ENCODE data around the gene STX4. TPM values are rescaled to one million over a fixed set of nuclear protein-coding genes. Genes with fewer than 3 reads are reported as not detected.

STX4 gene, protein sequence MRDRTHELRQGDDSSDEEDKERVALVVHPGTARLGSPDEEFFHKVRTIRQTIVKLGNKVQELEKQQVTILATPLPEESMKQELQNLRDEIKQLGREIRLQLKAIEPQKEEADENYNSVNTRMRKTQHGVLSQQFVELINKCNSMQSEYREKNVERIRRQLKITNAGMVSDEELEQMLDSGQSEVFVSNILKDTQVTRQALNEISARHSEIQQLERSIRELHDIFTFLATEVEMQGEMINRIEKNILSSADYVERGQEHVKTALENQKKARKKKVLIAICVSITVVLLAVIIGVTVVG
- polyA plus RNA-seq (2013, experiment 1 of 2) = 42.8 TPM
- 30.5 TPM for polyA plus RNA-seq (2013, experiment 2 of 2)

DNA sequence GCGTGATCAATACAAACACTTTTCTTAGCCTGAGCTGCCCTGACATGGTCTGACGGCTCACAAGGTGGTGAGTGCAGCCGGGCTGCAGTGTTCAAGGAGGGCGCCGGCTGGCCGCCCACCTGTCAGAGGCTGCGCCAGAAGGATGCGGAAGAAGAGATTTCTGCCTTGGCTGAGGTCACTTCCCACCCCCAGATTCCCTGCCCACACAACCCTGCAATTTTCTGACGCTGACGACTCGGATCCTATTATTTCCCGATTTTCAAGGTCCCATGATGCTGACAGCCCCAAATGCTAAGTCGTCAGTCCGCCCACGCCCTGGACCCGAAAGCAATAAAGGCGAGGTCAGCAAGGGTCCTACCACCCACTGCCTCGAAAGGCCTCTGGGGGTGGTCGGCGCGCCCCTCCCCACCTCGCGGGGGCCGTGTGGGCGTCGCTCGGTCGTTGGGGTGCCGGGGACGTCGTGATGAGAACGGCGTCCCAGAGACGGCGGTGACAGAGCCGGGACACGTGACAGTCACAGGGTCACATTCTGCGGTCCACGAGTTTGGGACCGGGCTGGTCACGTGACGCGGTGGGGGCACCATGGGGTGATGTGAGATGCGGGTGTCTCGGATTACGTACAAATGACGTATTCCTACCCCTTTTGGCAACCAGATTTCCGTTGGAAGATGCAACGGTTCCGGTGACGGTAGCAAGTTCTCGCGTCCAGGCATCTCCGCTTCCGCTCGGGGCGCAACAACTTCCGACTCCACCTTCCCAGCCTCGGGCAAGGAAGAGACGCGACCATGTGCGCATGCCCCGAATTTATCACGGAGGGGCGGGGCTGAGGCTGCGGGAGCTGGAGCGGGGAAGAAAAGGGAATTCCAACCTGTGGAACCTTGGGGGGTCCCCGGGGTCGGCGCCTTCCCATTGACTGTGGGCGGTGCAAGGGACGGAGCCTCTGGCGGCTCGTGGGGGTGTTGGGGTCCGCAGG is at the start of gene STX4:
Gene STX4, plus strand, starts transcription at position 823 of the 973 bp plus-strand sequence. CDS start 248 bp downstream, outside the sequence.
- peak within 1 kb of the TSS; percentile 99 for H3K4me3 ChIP-seq (ENCODE audit: extremely low read depth, insufficient read depth, low read length, poor library complexity, severe bottlenecking)
- peaks cover 23% of the 10 kb centered on the region for H3K36me3 ChIP-seq (ENCODE audit: control insufficient read depth, insufficient read depth, low read length)
- H3K9me3 ChIP-seq (ENCODE audit: control insufficient read depth, low read length) = no peaks in the 10 kb centered on the region
- WGBS, 2 experiments (ENCODE audit: insufficient coverage in 2 of 2) = 2 to 4% methylated on average over 55 to 72 of the region's 75 CpGs
- H3K27ac ChIP-seq (ENCODE audit: low read depth, low read length, severe bottlenecking) = peak within 1 kb of the TSS; percentile 83
- H3K4me1 ChIP-seq (ENCODE audit: control insufficient read depth, insufficient read depth, low read length, poor library complexity, severe bottlenecking) = peaks cover 10% of the 10 kb centered on the region

GRCh38 chr16:30983898-30984610 is 49.3 kb upstream of the STX4 start:
- Histone ChIP-seq H3K36me3 (ENCODE audit: control insufficient read depth, insufficient read depth, low read length) (peaks cover 52% of the 10 kb centered on the region), H3K4me3 (ENCODE audit: extremely low read depth, insufficient read depth, low read length, poor library complexity, severe bottlenecking) (no peak overlapping the region), H3K9me3 (ENCODE audit: control insufficient read depth, low read length) (no peaks in the 10 kb centered on the region), H3K4me1 (ENCODE audit: control insufficient read depth, insufficient read depth, low read length, poor library complexity, severe bottlenecking) (peaks cover 13% of the 10 kb centered on the region), H3K27ac (ENCODE audit: low read depth, low read length, severe bottlenecking) (no peak overlapping the region)
- WGBS, 2 experiments (ENCODE audit: insufficient coverage in 2 of 2) = 90 to 99% methylated on average over 11 to 13 of the region's 14 CpGs

DNA sequence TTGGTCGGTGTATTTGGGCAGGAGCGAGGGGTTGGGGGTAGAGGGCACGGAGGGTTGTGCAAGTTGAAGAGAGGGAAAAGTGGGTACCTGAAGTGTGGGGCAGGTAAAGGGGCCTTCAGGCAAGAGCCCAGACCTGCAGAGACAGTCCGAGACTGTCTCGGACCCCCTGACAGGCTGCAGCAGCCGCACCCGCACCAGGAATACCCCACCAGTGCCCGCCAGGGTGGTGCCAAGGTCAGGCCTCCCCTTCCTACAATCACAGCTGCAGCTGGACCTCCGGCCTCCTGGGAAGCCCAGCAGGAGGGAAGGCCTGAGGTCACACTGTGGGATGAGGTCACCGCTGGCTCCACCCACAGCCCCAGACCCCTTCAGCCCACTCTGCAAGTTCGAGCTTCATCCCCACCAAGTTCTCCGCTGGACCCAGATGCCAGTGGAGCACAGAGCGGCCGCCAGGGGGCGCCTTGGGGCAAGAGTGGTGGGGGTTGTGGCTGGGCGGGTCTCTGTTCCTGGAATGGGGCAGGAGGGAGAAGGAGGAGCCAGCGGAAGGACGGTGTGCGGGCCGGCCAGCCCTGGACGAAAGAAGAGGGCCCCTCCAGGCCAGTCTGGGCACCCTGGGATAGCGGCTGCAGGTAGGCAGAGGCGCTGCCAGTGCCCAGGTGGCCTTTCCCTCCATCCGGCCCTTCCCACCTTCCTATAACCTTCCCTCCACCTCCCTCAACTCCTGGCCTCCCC is 48.5 kb upstream of the STX4 start, which contains the start of gene HSD3B7:
Gene HSD3B7, plus strand, starts transcription at position 539 of the 732 bp plus-strand sequence. CDS start 452 bp downstream, outside the sequence.
- WGBS, 2 experiments (ENCODE audit: insufficient coverage in 2 of 2) = 42 to 47% methylated on average over 9 to 17 of the region's 24 CpGs
- Histone ChIP-seq H3K4me1 (ENCODE audit: control insufficient read depth, insufficient read depth, low read length, poor library complexity, severe bottlenecking) (peaks cover 13% of the 10 kb centered on the region), H3K27ac (ENCODE audit: low read depth, low read length, severe bottlenecking) (peak within 1 kb of the TSS; percentile 3), H3K36me3 (ENCODE audit: control insufficient read depth, insufficient read depth, low read length) (peaks cover 45% of the 10 kb centered on the region), H3K9me3 (ENCODE audit: control insufficient read depth, low read length) (no peaks in the 10 kb centered on the region), H3K4me3 (ENCODE audit: extremely low read depth, insufficient read depth, low read length, poor library complexity, severe bottlenecking) (no peak within 1 kb of the TSS)

GRCh38 chr16:30985401-30986128 is 47.8 kb upstream of the STX4 start:
- H3K4me1 ChIP-seq (ENCODE audit: control insufficient read depth, insufficient read depth, low read length, poor library complexity, severe bottlenecking) = peaks cover 13% of the 10 kb centered on the region
- H3K9me3 ChIP-seq (ENCODE audit: control insufficient read depth, low read length) = no peaks in the 10 kb centered on the region
- WGBS, 2 experiments (ENCODE audit: insufficient coverage in 2 of 2) = 89 to 91% methylated on average over 15 to 18 of the region's 20 CpGs
- no peak overlapping the region for H3K27ac ChIP-seq (ENCODE audit: low read depth, low read length, severe bottlenecking)
- peaks cover 38% of the 10 kb centered on the region for H3K36me3 ChIP-seq (ENCODE audit: control insufficient read depth, insufficient read depth, low read length)
- H3K4me3 ChIP-seq (ENCODE audit: extremely low read depth, insufficient read depth, low read length, poor library complexity, severe bottlenecking) = no peak overlapping the region

- Histone ChIP-seq H3K36me3 (ENCODE audit: control insufficient read depth, insufficient read depth, low read length) (peaks cover 31% of the 10 kb centered on the region), H3K27ac (ENCODE audit: low read depth, low read length, severe bottlenecking) (no peak overlapping the region), H3K4me3 (ENCODE audit: extremely low read depth, insufficient read depth, low read length, poor library complexity, severe bottlenecking) (no peak overlapping the region), H3K4me1 (ENCODE audit: control insufficient read depth, insufficient read depth, low read length, poor library complexity, severe bottlenecking) (peaks cover 13% of the 10 kb centered on the region), H3K9me3 (ENCODE audit: control insufficient read depth, low read length) (no peaks in the 10 kb centered on the region)
- 91 to 95% methylated on average over 18 to 27 of the region's 29 CpGs for WGBS, 2 experiments (ENCODE audit: insufficient coverage in 2 of 2)
Observed at GRCh38 chr16:30986129-30986991, 47.0 kb upstream of the STX4 start.

- WGBS, 2 experiments (ENCODE audit: insufficient coverage in 2 of 2) = 96 to 97% methylated on average over 27 to 30 of the region's 30 CpGs
- Histone ChIP-seq H3K4me1 (ENCODE audit: control insufficient read depth, insufficient read depth, low read length, poor library complexity, severe bottlenecking) (peaks cover 17% of the 10 kb centered on the region), H3K9me3 (ENCODE audit: control insufficient read depth, low read length) (no peaks in the 10 kb centered on the region)
Observed at GRCh38 chr16:30987581-30988190, 45.7 kb upstream of the STX4 start.

GRCh38 chr16:30989469-30990047 is 43.8 kb upstream of the STX4 start:
- Histone ChIP-seq H3K27ac (ENCODE audit: low read depth, low read length, severe bottlenecking) (no peak overlapping the region), H3K36me3 (ENCODE audit: control insufficient read depth, insufficient read depth, low read length) (peaks cover 8% of the 10 kb centered on the region), H3K4me3 (ENCODE audit: extremely low read depth, insufficient read depth, low read length, poor library complexity, severe bottlenecking) (no peak overlapping the region), H3K4me1 (ENCODE audit: control insufficient read depth, insufficient read depth, low read length, poor library complexity, severe bottlenecking) (peaks cover 13% of the 10 kb centered on the region), H3K9me3 (ENCODE audit: control insufficient read depth, low read length) (no peaks in the 10 kb centered on the region)
- WGBS, 2 experiments (ENCODE audit: insufficient coverage in 2 of 2) = 96% methylated on average over 21 to 23 of the region's 23 CpGs

More at GRCh38 chr16:30987581-30988190, 45.7 kb upstream of the STX4 start:
- Histone ChIP-seq H3K27ac (ENCODE audit: low read depth, low read length, severe bottlenecking) (no peak overlapping the region), H3K36me3 (ENCODE audit: control insufficient read depth, insufficient read depth, low read length) (peaks cover 21% of the 10 kb centered on the region), H3K4me3 (ENCODE audit: extremely low read depth, insufficient read depth, low read length, poor library complexity, severe bottlenecking) (no peak overlapping the region)

DNA sequence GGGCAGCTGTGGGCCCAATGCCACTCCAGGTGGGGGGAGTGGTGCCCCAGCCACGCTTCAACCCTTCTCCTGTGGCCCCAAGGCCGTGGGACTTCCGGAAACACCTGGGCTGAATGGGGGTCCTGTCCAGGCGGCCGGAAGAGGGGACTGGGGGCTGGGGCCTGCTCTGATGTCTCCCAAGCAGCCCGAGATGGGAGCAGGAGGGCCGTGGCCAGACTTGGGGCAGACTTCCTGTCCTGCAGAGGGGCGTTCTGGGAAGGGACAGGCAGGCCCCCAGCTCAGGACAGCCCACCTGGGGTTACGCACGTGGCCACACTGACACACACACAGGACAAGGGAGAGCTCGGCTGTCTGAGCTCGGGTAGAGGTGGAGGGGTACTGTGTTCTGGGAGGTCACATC is 43.3 kb upstream of the STX4 start:
- Histone ChIP-seq H3K36me3 (ENCODE audit: control insufficient read depth, insufficient read depth, low read length) (peaks cover 7% of the 10 kb centered on the region), H3K27ac (ENCODE audit: low read depth, low read length, severe bottlenecking) (no peak overlapping the region), H3K9me3 (ENCODE audit: control insufficient read depth, low read length) (no peaks in the 10 kb centered on the region), H3K4me1 (ENCODE audit: control insufficient read depth, insufficient read depth, low read length, poor library complexity, severe bottlenecking) (peaks cover 10% of the 10 kb centered on the region), H3K4me3 (ENCODE audit: extremely low read depth, insufficient read depth, low read length, poor library complexity, severe bottlenecking) (no peak overlapping the region)
- WGBS, 2 experiments (ENCODE audit: insufficient coverage in 2 of 2) = 84 to 87% methylated on average over 7 to 8 of the region's 12 CpGs
